GM06990 (cell line): ENCODE results near the gene TUBGCP6.

Source experiments
- DNase-seq: peaks from one replicate; pipeline ENCODE4 v3.0.0-alpha.2; 2011; ENCODE audit not compliant: insufficient read length; ENCODE audit errors: extremely low read depth
- H3K27me3 ChIP-seq: replicated peaks from 2 replicates; pipeline ENCODE4 v1.6.0; 2011; ENCODE audit warnings: low read length; ENCODE audit not compliant: control insufficient read depth, insufficient read depth
- H3K36me3 ChIP-seq: 2 replicates; pipeline ENCODE4 v1.5.1; 2011; ENCODE audit warnings: low read length; ENCODE audit not compliant: control insufficient read depth, insufficient read depth
- H3K4me3 ChIP-seq: replicated peaks from 2 replicates; pipeline ENCODE4 v1.5.1; 2011; ENCODE audit warnings: low read depth, mild to moderate bottlenecking, control low read depth, low read length
- CTCF ChIP-seq: IDR thresholded peaks from 2 replicates; pipeline ENCODE4 v1.5.1; 2011; ENCODE audit warnings: low read length, control low read depth, mild to moderate bottlenecking, inconsistent platforms; ENCODE audit not compliant: insufficient read depth, poor library complexity, severe bottlenecking

Gene TUBGCP6

DNA sequence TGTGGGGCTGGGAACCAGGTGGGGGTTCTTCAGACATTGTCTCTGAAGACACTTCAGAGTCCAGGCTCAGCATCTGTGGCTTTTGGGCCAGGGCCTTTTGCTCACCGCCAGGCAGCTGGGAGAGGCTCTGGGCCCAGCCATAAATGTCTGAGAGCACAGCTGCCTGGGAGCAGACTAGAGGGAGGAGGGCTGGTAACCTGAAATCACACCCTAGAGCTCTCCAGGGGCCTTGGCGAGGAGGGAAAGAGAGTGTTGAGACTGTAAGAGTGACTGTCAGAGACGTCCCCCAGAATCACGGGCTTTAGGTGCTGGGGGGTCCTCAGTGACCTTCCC is 55.0 kb downstream of the TUBGCP6 start:
- DNase-seq = no peak
- no peak for TF ChIP-seq CTCF
- peak overlapping the region; percentile 58 for H3K4me3 ChIP-seq

GRCh38 chr22:50189184-50189848 is 55.5 kb downstream of the TUBGCP6 start:
- TF ChIP-seq CTCF = no peak
- DNase-seq = no peak
- Histone ChIP-seq H3K36me3 (peaks cover 5% of the 10 kb centered on the region), H3K27me3 (no peaks in the 10 kb centered on the region), H3K4me3 (no peak overlapping the region; the same call in 1 of the 2 replicates)

More for the DNA sequence above, 55.0 kb downstream of the TUBGCP6 start:
- peaks cover 10% of the 10 kb centered on the region for H3K36me3 ChIP-seq
- H3K27me3 ChIP-seq = no peaks in the 10 kb centered on the region

DNA sequence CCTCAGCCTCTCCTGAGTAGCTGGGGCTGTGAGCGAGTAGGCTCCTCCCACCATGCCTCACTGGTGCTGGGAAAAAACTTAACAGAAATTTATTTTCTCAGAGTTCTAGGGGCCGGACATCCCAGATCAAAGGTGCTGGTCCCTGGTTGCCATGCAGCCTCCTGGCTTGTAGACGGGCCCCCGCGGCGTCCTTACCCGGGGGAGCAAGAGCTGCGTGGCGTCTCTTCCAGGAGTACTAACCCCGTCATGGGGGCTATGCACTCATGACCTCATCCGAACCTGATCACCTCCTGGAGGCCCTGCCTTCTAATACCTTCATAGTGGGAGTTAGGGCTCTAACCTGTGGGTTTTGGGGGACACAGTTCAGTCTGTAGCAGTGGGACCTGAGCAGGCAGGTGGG is 56.5 kb downstream of the TUBGCP6 start:
- H3K36me3 ChIP-seq = no peaks in the 10 kb centered on the region; the same call in none of the 2 replicates
- TF ChIP-seq CTCF = no peak
- no peak for DNase-seq
- no peaks in the 10 kb centered on the region for H3K27me3 ChIP-seq
- H3K4me3 ChIP-seq = no peak overlapping the region

GRCh38 chr22:50186761-50187523 is 57.9 kb downstream of the TUBGCP6 start:
- Histone ChIP-seq H3K27me3 (no peaks in the 10 kb centered on the region), H3K4me3 (peak overlapping the region; percentile 80), H3K36me3 (no peaks in the 10 kb centered on the region; the same call in 1 of the 2 replicates)
- peak; percentile 46 for DNase-seq
- no peak for TF ChIP-seq CTCF

DNA sequence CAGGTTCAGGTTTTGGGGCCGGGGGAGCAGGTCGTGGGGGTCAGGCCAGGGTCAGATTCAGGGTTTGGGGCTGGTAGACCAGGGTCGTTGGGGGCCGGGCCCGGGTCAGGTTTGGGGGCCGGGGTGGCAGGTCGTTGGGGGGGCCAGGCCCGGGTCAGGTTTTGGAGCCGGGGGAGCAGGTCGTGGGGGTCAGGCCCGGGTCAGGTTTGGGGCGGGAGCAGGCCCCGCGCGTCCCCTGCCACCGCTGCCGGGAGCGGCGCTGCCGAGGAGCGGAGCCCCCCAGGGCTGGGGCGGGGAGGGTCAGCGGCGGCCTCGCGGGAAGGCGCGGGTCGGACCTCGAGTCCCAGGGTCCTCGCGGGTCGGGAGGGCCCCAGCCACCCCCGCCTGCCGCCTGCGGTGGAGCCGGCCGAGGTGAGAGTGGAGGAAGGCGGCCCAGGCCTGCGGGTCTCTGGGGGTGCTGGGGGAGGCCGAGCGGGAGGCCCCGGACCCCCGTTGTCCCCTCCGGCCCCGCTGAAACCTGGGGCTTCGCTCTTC is 58.6 kb downstream of the TUBGCP6 start:
- Histone ChIP-seq H3K4me3 (peak overlapping the region; percentile 80), H3K27me3 (no peaks in the 10 kb centered on the region), H3K36me3 (no peaks in the 10 kb centered on the region; the same call in 1 of the 2 replicates)
- no peak for DNase-seq
- no peak for TF ChIP-seq CTCF
